Fibroblast of skin of right biceps (primary cell): ENCODE data around the gene OAT.
"Not testable (repeated sequence)": the region's sequence is repeated elsewhere in the genome, so short reads cannot be mapped to it uniquely, and the experiment has no call there.

Experiments used
- DNase-seq: peaks from one replicate; pipeline ENCODE4 v3.0.0-alpha.2; 2013

OAT gene

DNA sequence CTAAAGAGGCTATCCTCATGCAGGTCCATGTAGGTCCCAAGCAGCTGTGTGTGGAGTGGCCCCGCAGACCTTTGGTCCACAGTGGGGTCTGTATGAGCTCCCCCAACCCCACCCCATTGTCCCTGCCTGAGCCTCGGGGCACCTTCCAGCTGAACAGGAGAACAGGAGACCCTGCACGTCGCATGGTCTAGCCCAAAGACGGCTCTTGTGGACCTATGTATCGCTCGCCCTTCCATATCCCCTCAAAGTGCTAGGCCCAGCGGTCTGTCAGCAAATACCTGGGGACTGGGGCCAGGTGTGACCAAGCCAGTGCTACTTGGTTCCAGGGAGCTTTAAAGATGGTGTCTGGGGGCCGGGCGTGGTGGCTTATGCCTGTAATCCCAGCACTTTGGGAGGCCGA lies 43.0 kb downstream of the OAT start:
- no peak for DNase-seq

GRCh38 chr10:124375353-124375614 lies 43.4 kb downstream of the OAT start:
- no peak for DNase-seq

DNA sequence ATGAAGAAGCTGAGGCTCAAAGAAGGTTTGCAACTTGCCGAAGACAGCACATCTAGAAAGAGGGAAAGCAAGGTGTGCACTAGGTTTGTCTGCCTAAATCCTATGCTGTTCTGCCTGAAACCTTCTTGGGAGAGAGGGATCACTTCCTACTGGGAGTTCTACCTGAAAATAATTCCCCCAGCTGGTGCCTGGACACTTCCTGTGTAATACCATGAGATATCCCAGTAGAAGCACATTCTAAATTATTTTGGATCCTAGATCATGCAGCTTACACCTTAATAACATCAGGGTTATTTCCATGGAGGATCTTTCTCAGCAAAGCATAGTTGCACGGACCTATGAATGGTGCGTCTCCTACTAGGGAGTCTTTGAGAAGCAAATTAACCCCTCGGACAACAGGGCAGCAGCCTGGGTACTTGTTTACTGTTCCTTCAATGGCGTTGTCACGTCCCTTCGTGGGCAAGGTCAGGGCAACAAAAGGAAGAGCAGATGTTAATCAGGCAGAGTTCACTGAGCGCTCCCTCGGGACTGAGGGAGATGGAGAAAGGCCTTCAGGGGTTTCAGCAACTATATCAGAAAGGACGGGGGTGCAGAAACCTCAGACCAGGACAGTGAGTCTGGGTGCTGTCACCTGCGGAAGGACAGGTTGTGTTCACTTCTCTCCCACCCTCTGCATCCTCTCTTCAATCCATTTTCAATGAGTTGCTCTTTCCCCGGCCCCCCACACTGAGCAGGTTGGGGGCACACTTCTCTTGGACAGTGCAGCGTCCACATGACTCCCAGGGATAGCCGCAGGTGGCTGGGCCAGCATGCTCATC lies 44.0 kb downstream of the OAT start:
- DNase-seq: no peak

- DNase-seq: no peak
Measured at GRCh38 chr10:124372899-124373298, 45.8 kb downstream of the OAT start.

GRCh38 chr10:124370426-124370825 lies 48.3 kb downstream of the OAT start:
- DNase-seq: no peak

GRCh38 chr10:124369986-124370385 lies 48.7 kb downstream of the OAT start:
- DNase-seq: no peak

- not testable (repeated sequence) for DNase-seq
Measured at GRCh38 chr10:124369533-124369932, 49.2 kb downstream of the OAT start.

GRCh38 chr10:124369066-124369465 lies 49.7 kb downstream of the OAT start:
- DNase-seq: no peak

DNA sequence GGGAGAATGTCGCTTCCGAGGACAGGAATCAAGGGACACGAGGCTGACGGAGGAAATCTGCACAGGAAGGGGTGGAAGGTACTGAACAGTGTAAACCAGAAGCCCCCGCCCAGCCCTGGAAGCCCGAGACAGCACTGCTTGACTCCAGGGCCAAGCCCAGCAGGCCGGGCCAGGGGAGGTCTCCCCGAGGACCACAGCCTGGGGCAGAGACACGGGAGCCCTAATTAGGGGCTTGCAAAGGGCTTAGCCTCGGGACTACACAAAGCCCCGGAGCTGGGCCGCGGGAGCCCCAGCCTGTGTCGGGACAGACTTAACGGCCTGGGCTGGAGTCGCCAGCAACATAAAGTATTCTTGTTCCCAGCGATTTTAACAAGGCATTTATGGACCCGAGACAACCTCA lies 50.8 kb downstream of the OAT start:
- DNase-seq: no peak

- DNase-seq: no peak
Measured at GRCh38 chr10:124367414-124367813, 51.3 kb downstream of the OAT start.

DNA sequence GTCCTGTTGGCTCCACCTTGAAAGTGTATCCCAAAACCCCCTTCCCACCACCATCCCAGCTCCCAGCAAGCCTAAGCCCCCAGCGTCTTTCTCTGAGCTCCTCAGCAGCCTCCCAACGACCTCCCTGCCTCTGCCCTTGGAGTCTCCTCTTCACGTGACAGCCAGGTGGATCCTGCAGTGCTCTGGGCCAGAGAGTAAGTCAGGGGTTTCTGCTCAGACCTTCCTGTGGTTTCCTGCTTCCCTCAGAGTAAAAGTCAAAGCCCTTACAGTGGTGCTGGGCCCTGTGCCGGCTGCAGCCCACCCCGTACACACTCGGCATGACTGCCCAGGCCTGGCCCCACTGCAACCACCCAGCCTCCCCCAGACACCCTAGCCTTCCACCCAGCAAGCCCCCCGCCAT lies 51.9 kb downstream of the OAT start:
- DNase-seq: no peak

DNA sequence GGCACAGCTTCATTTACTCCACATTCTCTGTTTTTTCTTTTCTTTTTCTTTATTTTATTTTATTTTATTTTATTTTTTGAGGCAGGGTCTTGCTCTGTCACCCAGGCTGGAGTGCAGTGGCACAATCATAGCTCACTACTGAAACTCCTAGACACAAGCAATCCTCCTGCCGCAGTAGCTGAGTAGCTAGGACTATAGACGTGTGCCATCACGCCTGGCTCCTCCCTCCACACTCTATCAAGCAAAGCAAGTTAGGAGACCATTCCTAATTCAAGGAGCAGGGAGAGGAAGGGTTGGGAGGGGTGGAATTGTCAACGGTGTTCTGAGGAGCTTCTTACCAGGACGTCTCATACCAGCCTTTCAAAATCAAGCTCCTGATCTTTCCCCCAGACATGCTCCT lies 52.4 kb downstream of the OAT start:
- DNase-seq: no peak

DNA sequence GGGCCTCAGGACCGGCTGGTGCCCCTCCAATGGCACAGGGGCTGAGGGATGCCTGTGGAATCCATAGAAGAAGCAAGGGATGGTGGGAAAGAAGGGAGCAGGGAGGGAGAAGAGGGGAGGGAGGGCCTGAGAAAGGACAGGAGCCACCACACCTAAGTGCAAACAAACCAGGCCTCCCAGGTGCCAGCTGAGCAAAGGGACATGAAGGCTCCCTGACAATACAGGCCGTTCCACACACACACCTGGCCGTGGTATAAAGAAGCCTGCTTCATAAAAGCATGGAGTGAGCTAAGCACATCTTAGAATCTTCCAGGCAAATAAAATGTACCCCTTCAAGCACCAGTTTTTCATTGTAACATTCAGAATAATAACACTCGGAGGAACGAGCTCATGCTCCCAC lies 54.0 kb downstream of the OAT start:
- DNase-seq: no peak

DNA sequence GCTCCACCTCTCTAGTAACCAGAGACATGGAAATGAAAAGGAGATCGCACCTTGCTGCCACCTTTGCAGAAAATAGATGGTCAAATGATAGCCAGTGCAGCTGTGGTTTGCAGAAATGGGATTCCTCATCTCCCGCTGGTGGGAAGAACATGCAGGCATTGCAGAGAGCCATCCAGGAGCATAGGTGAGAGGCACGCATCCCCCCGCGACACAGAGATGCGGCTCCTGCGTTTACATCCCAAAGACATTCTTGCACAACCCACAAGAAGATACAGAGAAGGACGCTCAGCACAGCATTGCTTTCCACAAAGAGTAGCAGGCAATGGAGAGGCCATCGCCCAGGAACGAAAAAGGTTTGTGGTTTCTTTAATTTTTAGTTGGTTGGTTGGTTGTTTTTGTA lies 56.2 kb downstream of the OAT start:
- DNase-seq: no peak

GRCh38 chr10:124359336-124359832 lies 59.3 kb downstream of the OAT start:
- no peak for DNase-seq

GRCh38 chr10:124357561-124357885 lies 61.2 kb downstream of the OAT start:
- no peak for DNase-seq

- no peak for DNase-seq
Measured at GRCh38 chr10:124356701-124357560, 61.8 kb downstream of the OAT start.

DNA sequence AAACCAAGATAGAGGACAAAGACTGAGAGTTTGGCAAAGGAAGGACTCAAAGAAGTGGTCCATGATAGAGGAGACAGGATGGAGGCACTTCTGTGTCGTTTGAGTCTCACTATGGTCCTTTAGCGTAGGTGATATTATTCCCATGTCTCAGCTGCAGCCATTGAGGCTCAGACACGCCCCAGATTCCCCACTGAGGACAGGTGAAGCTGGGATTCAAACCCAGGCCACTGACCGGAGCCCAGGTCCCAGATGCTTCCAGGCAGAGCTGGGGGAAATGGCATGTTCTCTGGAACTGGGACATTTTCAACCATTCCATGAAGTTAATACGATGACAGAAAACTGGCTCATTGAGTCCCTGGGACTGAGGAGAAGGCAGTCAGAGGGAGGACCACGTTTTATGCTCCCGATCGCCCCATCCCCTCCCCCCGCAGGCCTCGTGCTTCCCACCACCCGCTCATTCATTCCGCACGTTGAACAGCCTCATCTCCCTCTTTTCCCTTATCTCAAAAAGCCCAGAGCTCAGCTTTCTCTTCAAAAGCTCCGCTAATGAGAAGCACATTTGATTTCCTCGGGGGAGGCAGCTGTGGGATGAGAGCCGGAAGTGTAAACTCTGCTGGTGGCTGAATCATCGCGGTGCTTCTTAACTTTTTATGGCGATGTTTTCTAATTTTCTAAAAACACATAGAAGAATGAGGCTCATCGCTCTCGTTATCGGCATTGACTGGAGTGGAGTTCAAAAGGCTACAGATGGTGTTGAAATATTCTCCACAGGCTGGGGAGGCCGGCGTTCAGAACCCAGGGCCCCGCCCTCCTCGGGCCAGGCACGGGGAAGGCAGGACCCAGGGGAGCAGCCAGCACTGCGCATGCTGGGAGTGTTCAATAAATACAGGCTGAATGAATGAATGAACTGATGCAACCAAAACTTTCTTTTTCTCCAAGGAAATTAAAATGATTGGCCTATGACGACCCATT lies 64.0 kb downstream of the OAT start:
- DNase-seq: peak; percentile 77

DNA sequence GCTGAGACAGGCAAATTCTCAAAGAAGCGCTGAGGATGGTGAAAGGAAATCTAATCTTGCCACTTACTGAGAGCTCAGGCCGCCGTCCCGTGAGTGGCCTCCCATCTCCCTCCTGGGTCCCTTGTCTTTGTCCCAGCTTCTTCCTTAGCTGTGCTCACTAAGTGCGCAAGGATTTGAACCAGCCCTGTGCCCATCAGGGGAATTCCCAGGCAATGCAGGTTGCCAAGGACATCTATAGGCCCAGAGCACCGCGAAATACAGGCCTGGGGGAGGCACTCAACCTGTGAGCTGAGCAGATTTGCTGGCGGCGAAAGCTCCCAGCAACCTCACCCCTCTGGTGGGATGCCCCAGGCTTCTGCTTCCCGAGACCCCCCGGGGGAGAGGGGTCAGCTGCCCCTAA lies 64.8 kb downstream of the OAT start:
- no peak for DNase-seq

- no peak for DNase-seq
Measured at GRCh38 chr10:124353091-124353815, 65.5 kb downstream of the OAT start.

GRCh38 chr10:124351481-124352220 lies 67.1 kb downstream of the OAT start:
- DNase-seq: no peak

GRCh38 chr10:124350806-124351205 lies 67.9 kb downstream of the OAT start:
- no peak for DNase-seq
